Stimulated activated CD4-positive, alpha-beta T cell treated with anti-CD3 and anti-CD28 coated beads, Interleukin-4, amount 100 ng/mL, for 48 hours (primary cell): ENCODE data around the gene NOL11.
"Not testable (repeated sequence)": the region's sequence is repeated elsewhere in the genome, so short reads cannot be mapped to it uniquely, and the experiment has no call there.

ENCODE experiments used
- DNase-seq, 2 donors: peaks; one replicate each; pipeline ENCODE4 v3.0.0-alpha.2; 2020; ENCODE audit warnings: low read depth in 2 of 2

The NOL11 gene

DNA sequence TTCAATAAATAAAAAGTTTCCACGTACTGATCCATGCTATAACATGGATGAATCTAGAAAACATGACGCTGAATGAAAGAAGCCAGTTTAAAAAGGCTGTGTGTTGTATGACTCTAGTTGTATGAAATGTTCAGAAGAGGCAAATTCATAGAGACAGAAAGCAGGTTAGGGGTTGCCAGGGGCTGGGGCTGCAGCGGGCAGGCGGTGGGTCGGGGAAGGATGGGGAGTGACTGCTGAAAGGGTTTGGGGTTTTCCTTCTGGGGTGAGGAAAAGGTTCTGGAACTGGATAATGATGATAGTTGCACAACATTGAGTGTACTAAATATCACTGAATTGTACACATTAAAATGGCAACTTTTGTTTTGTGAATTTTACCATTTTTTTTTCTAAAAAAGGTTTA lies 36.3 kb downstream of the NOL11 start:
- no peak for DNase-seq

- DNase-seq, result not testable (repeated sequence)
Measured at GRCh38 chr17:67754686-67755085, 37.0 kb downstream of the NOL11 start.

GRCh38 chr17:67756766-67757165 lies 39.0 kb downstream of the NOL11 start:
- DNase-seq, result not testable (repeated sequence)

DNA sequence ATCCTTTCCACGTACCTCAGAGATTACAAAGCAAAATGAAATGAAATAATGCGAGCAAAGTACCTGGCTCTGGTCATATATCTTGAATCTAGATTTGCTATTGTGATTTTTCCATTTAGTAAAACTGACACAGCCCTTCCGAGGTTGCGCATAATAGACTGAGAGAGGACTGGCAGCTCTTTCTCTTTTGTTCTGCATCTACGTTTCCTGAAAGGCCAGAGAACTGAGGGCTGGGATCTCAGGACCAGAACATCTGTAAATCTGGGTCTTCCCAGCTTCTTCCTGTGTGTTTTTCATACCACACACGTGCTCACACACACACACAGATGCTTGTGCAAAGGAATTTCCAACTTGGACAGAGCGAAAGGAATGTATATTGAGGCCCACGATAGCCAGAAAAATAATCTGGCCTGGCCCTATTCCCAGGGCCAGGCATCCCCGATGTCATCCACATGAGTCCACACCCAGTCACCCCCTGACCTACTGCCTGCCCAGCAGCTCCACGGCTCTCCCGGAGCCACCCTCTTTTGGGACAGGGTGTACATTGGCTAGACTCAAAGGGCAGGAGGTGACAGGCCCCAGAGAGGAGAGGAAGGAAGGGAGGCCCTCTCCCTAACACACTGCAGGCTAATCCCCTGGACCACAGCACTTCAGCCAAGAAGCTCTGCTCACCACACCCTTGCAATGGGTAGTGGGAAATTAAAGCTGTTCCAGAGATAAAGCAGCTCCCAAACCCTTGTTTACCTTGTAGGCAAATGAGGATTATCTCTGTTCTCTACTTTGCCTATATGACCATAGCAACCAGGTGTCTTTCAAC lies 41.8 kb downstream of the NOL11 start:
- no peak for DNase-seq

- DNase-seq, result no peak
Measured at GRCh38 chr17:67765623-67766022, 47.9 kb downstream of the NOL11 start.

- DNase-seq, result no peak
Measured at GRCh38 chr17:67769231-67769630, 51.5 kb downstream of the NOL11 start.

GRCh38 chr17:67770539-67770938 lies 52.8 kb downstream of the NOL11 start:
- DNase-seq, result no peak

DNA sequence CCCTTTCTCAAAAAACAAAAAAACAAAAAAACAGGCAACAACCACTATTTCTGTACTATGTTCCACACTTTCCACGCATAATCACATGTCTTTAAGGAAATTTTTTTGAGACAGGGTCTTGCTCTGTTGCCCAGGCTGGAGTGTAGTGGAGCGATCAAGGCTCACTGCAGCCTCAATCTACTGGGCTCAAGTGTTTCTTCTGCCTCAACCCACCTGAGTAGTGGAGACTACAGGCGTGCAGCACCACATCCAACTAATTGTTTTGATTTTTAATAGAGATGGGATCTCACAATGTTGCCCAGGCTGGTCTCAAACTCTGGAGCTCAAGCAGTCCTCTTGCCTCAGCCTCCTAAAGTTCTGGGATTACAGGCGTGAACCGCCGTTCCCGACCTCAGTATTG lies 54.9 kb downstream of the NOL11 start:
- no peak for DNase-seq

GRCh38 chr17:67773246-67773645 lies 55.5 kb downstream of the NOL11 start:
- DNase-seq, result no peak

DNA sequence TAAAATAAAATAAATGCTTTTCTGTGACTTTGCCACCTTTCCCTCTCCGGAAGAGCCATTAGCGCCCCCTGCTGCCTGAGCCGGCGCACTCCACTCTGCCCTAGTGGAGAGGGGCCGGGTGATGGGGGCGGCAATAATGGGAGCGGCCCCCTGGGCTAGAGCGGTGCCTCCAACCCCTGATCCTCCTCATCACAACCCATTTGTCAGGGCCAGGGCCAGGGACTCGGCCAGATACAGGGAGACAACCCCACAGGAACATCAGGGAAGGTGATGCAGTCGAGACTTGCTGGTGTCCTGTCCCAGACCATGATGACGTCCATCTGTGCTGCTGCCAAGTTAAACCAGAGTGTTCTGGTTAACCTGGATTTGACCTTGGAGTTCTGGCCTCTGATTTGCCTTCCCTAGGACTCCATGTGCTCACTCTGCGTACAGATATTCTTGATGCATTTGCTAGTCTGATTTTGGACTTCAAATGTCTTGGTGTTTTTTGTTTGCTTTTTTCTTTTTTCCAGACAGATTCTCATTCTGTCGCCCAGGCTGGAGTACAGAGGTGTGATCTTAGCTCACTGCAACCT lies 61.4 kb downstream of the NOL11 start:
- peak in 1 of 2 donors; percentile 18 for DNase-seq

DNA sequence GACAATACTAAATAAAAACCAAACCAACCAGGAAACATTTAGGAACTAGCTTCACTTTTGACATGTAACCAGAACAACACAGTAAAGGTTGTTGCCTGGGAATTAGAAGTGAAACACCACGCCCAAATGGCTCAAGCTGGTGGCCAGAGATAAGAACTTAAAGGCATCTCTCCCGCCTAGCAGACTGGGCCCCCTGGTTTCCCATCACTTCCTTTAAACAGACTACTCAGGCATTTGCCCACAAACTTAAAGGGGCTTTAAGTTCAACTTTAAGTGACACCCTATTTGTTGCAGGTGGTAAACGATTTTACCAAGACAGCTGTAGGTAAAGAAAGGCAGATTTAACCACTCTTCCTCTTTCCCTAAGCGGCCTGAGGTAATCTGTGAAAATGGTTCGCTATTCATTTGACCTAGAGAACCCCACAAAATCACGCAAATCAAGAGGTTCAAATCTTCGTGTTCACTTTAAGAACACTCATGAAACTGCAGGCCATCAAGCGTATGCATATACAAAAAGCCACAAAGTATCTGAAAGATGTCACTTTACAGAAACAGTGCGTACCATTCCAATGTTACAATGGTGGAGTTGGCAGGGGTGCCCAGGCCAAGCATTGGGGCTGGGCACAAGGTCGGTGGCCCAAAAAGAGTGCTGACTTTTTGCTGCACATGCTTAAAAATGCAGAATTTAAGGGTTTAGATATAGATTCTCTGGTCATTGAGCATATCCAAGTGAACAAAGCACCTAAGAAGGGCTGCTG lies 66.8 kb downstream of the NOL11 start:
- DNase-seq, result no peak

- no peak for DNase-seq
Measured at GRCh38 chr17:67785122-67785477, 67.4 kb downstream of the NOL11 start.

DNA sequence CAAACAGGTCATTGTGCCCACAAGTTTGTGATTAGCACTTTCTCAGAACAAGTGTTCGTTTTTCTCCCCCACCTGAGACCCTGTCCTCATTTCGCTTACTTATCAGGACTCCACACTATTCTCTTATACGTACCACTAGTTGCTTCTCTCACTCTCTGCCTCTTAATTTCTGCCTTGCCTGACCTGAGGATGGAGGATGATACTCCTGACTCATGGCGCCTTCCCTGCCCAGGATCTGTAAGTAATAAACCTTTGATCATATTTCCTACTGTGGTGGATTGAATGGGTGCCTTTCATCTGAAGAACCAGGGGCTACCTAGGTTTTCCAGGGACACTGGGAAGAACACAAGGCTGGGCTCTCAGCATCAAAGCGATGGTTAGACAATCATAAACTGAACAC lies 67.8 kb downstream of the NOL11 start:
- DNase-seq, result no peak
